ENCODE measurements around the gene NSMF.
A peak's percentile ranks its signal among the peaks of the same experiment; 100 is the strongest.

Gene NSMF

DNA sequence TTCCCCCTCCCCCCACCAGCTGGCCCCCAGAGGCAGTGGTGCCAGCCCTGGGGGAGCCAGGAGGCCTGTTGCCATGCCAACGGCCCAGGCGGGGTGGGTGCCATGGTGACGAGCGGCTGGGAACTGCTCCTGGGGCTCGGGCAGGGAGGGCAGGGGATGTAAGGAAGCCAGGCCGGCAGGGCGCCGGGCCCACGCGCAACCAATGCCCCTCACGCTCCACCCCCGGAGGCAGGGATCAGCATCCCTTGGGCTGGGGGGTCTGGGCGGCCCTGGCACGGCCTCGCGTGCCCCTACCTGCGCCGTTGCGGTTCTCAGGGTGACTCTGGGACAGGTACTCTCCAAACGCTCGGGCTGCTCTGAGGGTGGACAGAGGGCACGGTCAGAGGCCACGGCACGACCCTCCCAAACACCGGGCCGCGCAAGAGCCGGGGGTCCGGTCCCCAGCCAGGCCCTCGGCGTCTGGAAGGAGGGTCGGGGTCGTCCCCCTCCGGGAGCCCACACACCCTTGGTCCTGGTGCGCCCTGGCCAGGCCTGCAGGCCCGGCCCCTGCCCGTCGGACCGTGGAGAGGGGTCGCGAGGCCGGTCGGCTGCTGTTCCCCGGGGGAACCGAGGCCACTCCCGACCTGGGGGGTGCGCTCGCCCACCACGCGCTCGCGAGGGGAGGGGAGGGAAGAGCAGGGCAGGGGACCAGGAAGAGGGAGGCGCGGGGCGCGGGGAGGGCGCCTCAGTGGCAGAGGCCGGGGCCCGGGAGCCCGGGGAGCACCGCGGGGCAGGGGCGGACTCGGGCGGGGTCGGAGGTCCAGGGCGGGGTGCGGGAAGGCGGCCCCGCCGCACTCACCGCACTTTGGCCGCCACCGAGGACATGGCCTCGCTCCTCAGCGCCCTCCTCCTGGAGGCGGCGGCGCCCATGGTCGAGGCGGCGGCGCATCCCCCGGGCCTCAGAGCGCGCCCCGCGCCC lies 661 bp downstream of the NSMF start:
- peak overlapping the region; percentile 61 for H3K4me3 ChIP-seq (ENCODE audit: low read depth, low read length)
- POLR2A ChIA-PET: interaction anchor here (0.6 to 1.0 kb wide), 10 partner anchors 12 to 217 kb away, joined by 3 to 10 read pairs (median 4); partner anchors contain the start of genes ARRDC1, ENTPD8 and TUBB4B
- peaks cover 0 to 39% of the 10 kb centered on the region in 2 experiments; a peak in 1 of 3 replicates for H3K36me3 ChIP-seq (ENCODE audit: control insufficient read depth in 2 of 2, insufficient read depth in 1 of 2, low read length in 2 of 2)
- H3K9me3 ChIP-seq (ENCODE audit: control insufficient read depth, insufficient read depth, low read depth, low read length): no peaks in the 10 kb centered on the region
- peaks cover 6% of the 10 kb centered on the region for H3K4me1 ChIP-seq (ENCODE audit: control insufficient read depth, insufficient read depth, low read length)
- CTCF ChIA-PET: interaction anchor here (0.7 kb wide), 1 partner anchor 135 kb away, joined by 3 read pairs; no protein-coding TSS in a partner anchor
- peak overlapping the region; percentile 71; the same call in 1 of the 2 replicates for H3K27ac ChIP-seq (ENCODE audit: extremely low read depth, low read depth, low read length)
- TF ChIP-seq ZNF510 (tag by site-specific recombination; IDR thresholded peaks at IDR 0.05; ENCODE audit: insufficient replicate concordance) (no peak), ZNF626 (tag by site-specific recombination; IDR thresholded peaks at IDR 0.05) (no peak), ZNF350 (tag by site-specific recombination; IDR thresholded peaks at IDR 0.05) (no peak), SP3 (tag by site-specific recombination; IDR thresholded peaks at IDR 0.05) (no peak), ZNF354C (tag by site-specific recombination; IDR thresholded peaks at IDR 0.05; ENCODE audit: borderline replicate concordance, low read depth) (no peak), KLF10 (tag by site-specific recombination; IDR thresholded peaks at IDR 0.05) (no peak), BCL11B (tag by site-specific recombination; IDR thresholded peaks at IDR 0.05; ENCODE audit: low read depth) (peak; percentile 63; the same call in 1 of the 2 replicates), ZNF214 (tag by site-specific recombination; IDR thresholded peaks at IDR 0.05; ENCODE audit: borderline replicate concordance) (no peak), TCF7L2 (IDR thresholded peaks at IDR 0.05; ENCODE audit: borderline replicate concordance, low read depth, low read length) (no peak), ZNF239 (tag by site-specific recombination; IDR thresholded peaks at IDR 0.05) (no peak), HOXA7 (CRISPR knock-in tag; IDR thresholded peaks at IDR 0.05; ENCODE audit: borderline replicate concordance) (no peak), ZNF555 (tag by site-specific recombination; conservative IDR thresholded peaks at IDR 0.05) (no peak), ZBTB7A (tag by site-specific recombination; IDR thresholded peaks at IDR 0.05; ENCODE audit: low read depth) (peak; percentile 46; the same call in 1 of the 2 replicates), ZNF133 (tag by site-specific recombination; IDR thresholded peaks at IDR 0.05) (no peak), MYNN (tag by site-specific recombination; IDR thresholded peaks at IDR 0.05; ENCODE audit: borderline replicate concordance) (peak; percentile 94), ZNF837 (tag by site-specific recombination; IDR thresholded peaks at IDR 0.05) (no peak)
- TF ChIP-seq, protein P1, sequence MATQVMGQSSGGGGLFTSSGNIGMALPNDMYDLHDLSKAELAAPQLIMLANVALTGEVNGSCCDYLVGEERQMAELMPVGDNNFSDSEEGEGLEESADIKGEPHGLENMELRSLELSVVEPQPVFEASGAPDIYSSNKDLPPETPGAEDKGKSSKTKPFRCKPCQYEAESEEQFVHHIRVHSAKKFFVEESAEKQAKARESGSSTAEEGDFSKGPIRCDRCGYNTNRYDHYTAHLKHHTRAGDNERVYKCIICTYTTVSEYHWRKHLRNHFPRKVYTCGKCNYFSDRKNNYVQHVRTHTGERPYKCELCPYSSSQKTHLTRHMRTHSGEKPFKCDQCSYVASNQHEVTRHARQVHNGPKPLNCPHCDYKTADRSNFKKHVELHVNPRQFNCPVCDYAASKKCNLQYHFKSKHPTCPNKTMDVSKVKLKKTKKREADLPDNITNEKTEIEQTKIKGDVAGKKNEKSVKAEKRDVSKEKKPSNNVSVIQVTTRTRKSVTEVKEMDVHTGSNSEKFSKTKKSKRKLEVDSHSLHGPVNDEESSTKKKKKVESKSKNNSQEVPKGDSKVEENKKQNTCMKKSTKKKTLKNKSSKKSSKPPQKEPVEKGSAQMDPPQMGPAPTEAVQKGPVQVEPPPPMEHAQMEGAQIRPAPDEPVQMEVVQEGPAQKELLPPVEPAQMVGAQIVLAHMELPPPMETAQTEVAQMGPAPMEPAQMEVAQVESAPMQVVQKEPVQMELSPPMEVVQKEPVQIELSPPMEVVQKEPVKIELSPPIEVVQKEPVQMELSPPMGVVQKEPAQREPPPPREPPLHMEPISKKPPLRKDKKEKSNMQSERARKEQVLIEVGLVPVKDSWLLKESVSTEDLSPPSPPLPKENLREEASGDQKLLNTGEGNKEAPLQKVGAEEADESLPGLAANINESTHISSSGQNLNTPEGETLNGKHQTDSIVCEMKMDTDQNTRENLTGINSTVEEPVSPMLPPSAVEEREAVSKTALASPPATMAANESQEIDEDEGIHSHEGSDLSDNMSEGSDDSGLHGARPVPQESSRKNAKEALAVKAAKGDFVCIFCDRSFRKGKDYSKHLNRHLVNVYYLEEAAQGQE (tag by site-specific recombination; IDR thresholded peaks at IDR 0.05): no peak
- TF ChIP-seq, protein P2, sequence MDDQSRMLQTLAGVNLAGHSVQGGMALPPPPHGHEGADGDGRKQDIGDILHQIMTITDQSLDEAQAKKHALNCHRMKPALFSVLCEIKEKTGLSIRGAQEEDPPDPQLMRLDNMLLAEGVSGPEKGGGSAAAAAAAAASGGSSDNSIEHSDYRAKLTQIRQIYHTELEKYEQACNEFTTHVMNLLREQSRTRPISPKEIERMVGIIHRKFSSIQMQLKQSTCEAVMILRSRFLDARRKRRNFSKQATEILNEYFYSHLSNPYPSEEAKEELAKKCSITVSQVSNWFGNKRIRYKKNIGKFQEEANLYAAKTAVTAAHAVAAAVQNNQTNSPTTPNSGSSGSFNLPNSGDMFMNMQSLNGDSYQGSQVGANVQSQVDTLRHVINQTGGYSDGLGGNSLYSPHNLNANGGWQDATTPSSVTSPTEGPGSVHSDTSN (CRISPR knock-in tag; IDR thresholded peaks at IDR 0.05): no peak
- TF ChIP-seq, protein P3, sequence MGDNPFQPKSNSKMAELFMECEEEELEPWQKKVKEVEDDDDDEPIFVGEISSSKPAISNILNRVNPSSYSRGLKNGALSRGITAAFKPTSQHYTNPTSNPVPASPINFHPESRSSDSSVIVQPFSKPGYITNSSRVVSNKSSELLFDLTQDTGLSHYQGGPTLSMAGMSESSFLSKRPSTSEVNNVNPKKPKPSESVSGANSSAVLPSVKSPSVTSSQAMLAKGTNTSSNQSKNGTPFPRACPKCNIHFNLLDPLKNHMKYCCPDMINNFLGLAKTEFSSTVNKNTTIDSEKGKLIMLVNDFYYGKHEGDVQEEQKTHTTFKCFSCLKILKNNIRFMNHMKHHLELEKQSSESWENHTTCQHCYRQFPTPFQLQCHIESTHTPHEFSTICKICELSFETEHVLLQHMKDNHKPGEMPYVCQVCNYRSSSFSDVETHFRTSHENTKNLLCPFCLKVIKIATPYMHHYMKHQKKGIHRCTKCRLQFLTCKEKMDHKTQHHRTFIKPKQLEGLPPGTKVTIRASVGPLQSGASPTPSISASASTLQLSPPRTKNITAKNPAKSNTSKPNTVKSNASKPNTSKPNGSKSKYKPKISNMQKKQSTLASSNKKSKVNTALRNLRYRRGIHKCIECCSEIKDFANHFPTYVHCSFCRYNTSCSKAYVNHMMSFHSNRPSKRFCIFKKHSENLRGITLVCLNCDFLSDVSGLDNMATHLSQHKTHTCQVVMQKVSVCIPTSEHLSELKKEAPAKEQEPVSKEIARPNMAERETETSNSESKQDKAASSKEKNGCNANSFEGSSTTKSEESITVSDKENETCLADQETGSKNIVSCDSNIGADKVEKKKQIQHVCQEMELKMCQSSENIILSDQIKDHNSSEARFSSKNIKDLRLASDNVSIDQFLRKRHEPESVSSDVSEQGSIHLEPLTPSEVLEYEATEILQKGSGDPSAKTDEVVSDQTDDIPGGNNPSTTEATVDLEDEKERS (tag by site-specific recombination; IDR thresholded peaks at IDR 0.05): no peak
- TF ChIP-seq, protein P4, sequence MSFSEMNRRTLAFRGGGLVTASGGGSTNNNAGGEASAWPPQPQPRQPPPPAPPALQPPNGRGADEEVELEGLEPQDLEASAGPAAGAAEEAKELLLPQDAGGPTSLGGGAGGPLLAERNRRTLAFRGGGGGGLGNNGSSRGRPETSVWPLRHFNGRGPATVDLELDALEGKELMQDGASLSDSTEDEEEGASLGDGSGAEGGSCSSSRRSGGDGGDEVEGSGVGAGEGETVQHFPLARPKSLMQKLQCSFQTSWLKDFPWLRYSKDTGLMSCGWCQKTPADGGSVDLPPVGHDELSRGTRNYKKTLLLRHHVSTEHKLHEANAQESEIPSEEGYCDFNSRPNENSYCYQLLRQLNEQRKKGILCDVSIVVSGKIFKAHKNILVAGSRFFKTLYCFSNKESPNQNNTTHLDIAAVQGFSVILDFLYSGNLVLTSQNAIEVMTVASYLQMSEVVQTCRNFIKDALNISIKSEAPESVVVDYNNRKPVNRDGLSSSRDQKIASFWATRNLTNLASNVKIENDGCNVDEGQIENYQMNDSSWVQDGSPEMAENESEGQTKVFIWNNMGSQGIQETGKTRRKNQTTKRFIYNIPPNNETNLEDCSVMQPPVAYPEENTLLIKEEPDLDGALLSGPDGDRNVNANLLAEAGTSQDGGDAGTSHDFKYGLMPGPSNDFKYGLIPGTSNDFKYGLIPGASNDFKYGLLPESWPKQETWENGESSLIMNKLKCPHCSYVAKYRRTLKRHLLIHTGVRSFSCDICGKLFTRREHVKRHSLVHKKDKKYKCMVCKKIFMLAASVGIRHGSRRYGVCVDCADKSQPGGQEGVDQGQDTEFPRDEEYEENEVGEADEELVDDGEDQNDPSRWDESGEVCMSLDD (tag by site-specific recombination; IDR thresholded peaks at IDR 0.05): 0 out of 2 replicates have a peak, but pooled peaks have one; percentile 9
- TF ChIP-seq, protein P5, sequence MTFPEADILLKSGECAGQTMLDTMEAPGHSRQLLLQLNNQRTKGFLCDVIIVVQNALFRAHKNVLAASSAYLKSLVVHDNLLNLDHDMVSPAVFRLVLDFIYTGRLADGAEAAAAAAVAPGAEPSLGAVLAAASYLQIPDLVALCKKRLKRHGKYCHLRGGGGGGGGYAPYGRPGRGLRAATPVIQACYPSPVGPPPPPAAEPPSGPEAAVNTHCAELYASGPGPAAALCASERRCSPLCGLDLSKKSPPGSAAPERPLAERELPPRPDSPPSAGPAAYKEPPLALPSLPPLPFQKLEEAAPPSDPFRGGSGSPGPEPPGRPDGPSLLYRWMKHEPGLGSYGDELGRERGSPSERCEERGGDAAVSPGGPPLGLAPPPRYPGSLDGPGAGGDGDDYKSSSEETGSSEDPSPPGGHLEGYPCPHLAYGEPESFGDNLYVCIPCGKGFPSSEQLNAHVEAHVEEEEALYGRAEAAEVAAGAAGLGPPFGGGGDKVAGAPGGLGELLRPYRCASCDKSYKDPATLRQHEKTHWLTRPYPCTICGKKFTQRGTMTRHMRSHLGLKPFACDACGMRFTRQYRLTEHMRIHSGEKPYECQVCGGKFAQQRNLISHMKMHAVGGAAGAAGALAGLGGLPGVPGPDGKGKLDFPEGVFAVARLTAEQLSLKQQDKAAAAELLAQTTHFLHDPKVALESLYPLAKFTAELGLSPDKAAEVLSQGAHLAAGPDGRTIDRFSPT (tag by site-specific recombination; IDR thresholded peaks at IDR 0.05): peak; percentile 83

Data from HEK293 (cell line).